Activated CD4-positive, alpha-beta T cell treated with anti-CD3 and anti-CD28 coated beads, Interleukin-2, amount 50 U/mL, for 16 hours (primary cell): Measurements from ENCODE around the gene CFAP100.

Experiments used
- DNase-seq: peaks from one replicate; pipeline ENCODE4 v3.0.0-alpha.2; 2020

CFAP100 gene

GRCh38 chr3:126357295-126358037 lies 37.2 kb upstream of the CFAP100 start, which contains the start of gene KLF15:
Gene KLF15, minus strand, starts transcription at chr3:126357408. Its CDS starts 4,486 bp downstream, at chr3:126352922.
- peak; percentile 76 for DNase-seq

- no peak for DNase-seq
These were observed 36.5 kb upstream of the CFAP100 start for GRCh38 chr3:126358038-126358815.

GRCh38 chr3:126358816-126359181 lies 35.9 kb upstream of the CFAP100 start:
- no peak for DNase-seq

GRCh38 chr3:126360046-126360713 lies 34.5 kb upstream of the CFAP100 start:
- DNase-seq: no peak

- no peak for DNase-seq
These were observed 34.0 kb upstream of the CFAP100 start for GRCh38 chr3:126360714-126361060.

- DNase-seq: no peak
These were observed 33.5 kb upstream of the CFAP100 start for GRCh38 chr3:126361211-126361610.

GRCh38 chr3:126364130-126364695 lies 30.5 kb upstream of the CFAP100 start:
- DNase-seq: no peak

- DNase-seq: no peak
These were observed 29.9 kb upstream of the CFAP100 start for GRCh38 chr3:126364731-126365301.

GRCh38 chr3:126365351-126366277 lies 29.1 kb upstream of the CFAP100 start:
- DNase-seq: no peak

GRCh38 chr3:126367316-126367805 lies 27.3 kb upstream of the CFAP100 start:
- no peak for DNase-seq

GRCh38 chr3:126369490-126369889 lies 25.2 kb upstream of the CFAP100 start:
- no peak for DNase-seq

GRCh38 chr3:126370055-126370454 lies 24.7 kb upstream of the CFAP100 start:
- DNase-seq: no peak

GRCh38 chr3:126370606-126371005 lies 24.1 kb upstream of the CFAP100 start:
- no peak for DNase-seq

- no peak for DNase-seq
These were observed 23.5 kb upstream of the CFAP100 start for GRCh38 chr3:126371096-126371705.

GRCh38 chr3:126372413-126373145 lies 22.1 kb upstream of the CFAP100 start:
- no peak for DNase-seq

- DNase-seq: no peak
These were observed 21.5 kb upstream of the CFAP100 start for GRCh38 chr3:126373146-126373613.

GRCh38 chr3:126373682-126374601 lies 20.8 kb upstream of the CFAP100 start:
- no peak for DNase-seq

- no peak for DNase-seq
These were observed 18.8 kb upstream of the CFAP100 start for GRCh38 chr3:126375835-126376331.

GRCh38 chr3:126376444-126376843 lies 18.3 kb upstream of the CFAP100 start:
- no peak for DNase-seq
